GM23338 (cell line): ENCODE results near the gene HAL. TPM values are rescaled to one million over a fixed set of nuclear protein-coding genes. Genes with fewer than 3 reads are reported as not detected.

Source experiments
- ATAC-seq: fragments of 200-7000 bp; cut with Tn5 transposase; 3 replicates; pipeline ENCODE4 v1.9.1; 2020
- DNase-seq: peaks from one replicate; pipeline ENCODE4 v3.0.0-alpha.2; 2015; ENCODE audit warnings: low spot score
- H2AFZ ChIP-seq: fragments of 200-600 bp; sonication (generic); 2 replicates; pipeline ENCODE4 v1.8.0; 2016; ENCODE audit warnings: antibody characterized with exemption, mild to moderate bottlenecking, moderate library complexity
- H3F3A ChIP-seq: fragments of 200-600 bp; sonication (generic); replicated peaks from 2 replicates; pipeline ENCODE4 v1.8.0; 2017; ENCODE audit warnings: antibody characterized with exemption, mixed run types, low read depth
- H3K27ac ChIP-seq: fragments of 200-600 bp; sonication (generic); 2 replicates; pipeline ENCODE4 v1.6.1; 2016; ENCODE audit warnings: low read depth
- H3K27me3 ChIP-seq: fragments of 200-600 bp; sonication (generic); 2 replicates; pipeline ENCODE4 v1.8.0; 2016; ENCODE audit warnings: mild to moderate bottlenecking, mixed run types, moderate library complexity; ENCODE audit not compliant: insufficient read depth
- H3K36me3 ChIP-seq: fragments of 200-600 bp; sonication (generic); 2 replicates; pipeline ENCODE4 v1.8.0; 2016; ENCODE audit warnings: mild to moderate bottlenecking; ENCODE audit not compliant: insufficient read depth
- H3K4me1 ChIP-seq: fragments of 200-600 bp; sonication (generic); 2 replicates; pipeline ENCODE4 v1.8.0; 2016; ENCODE audit warnings: mild to moderate bottlenecking, moderate library complexity; ENCODE audit not compliant: insufficient read depth
- H3K4me2 ChIP-seq: fragments of 200-600 bp; sonication (generic); 2 replicates; pipeline ENCODE4 v1.7.1; 2017; ENCODE audit warnings: mixed run types
- H3K4me3 ChIP-seq: fragments of 200-600 bp; sonication (generic); 2 replicates; pipeline ENCODE4 v1.6.1; 2016; ENCODE audit warnings: mixed run types
- H3K79me2 ChIP-seq: fragments of 200-600 bp; sonication (generic); replicated peaks from 2 replicates; pipeline ENCODE4 v1.8.0; 2017; ENCODE audit warnings: mild to moderate bottlenecking; ENCODE audit not compliant: insufficient read depth
- H3K9me2 ChIP-seq: fragments of 200-600 bp; sonication (generic); 2 replicates; pipeline ENCODE4 v1.8.0; 2017; ENCODE audit not compliant: insufficient read depth
- H4K20me1 ChIP-seq: fragments of 200-600 bp; sonication (generic); replicated peaks from 2 replicates; pipeline ENCODE4 v1.8.0; 2017; ENCODE audit warnings: mild to moderate bottlenecking; ENCODE audit not compliant: insufficient read depth
- H3K27ac Mint-ChIP-seq: 2 replicates; pipeline ENCODE4 v1.8.0; 2020; ENCODE audit warnings: inconsistent platforms, mild to moderate bottlenecking, moderate library complexity, mixed read lengths
- H3K27me3 Mint-ChIP-seq: 3 replicates; pipeline ENCODE4 v1.8.0; 2022; ENCODE audit warnings: low read depth, mild to moderate bottlenecking, moderate library complexity, mixed read lengths, inconsistent platforms; ENCODE audit not compliant: insufficient read depth, poor library complexity
- H3K36me3 Mint-ChIP-seq: 3 replicates; pipeline ENCODE4 v1.8.0; 2021; ENCODE audit warnings: low read depth, mild to moderate bottlenecking, inconsistent platforms, moderate library complexity, mixed read lengths
- H3K4me1 Mint-ChIP-seq: 3 replicates; pipeline ENCODE4 v1.8.0; 2020; ENCODE audit warnings: mild to moderate bottlenecking, inconsistent platforms, mixed read lengths
- H3K4me3 Mint-ChIP-seq: 3 replicates; pipeline ENCODE4 v1.8.0; 2021; ENCODE audit warnings: moderate library complexity, mild to moderate bottlenecking, inconsistent platforms, mixed read lengths
- H3K9me3 Mint-ChIP-seq: 3 replicates; pipeline ENCODE4 v1.8.0; 2020; ENCODE audit warnings: moderate library complexity, mild to moderate bottlenecking, inconsistent platforms, mixed read lengths
- CREB1 ChIP-seq: fragments of 250-450 bp; sonication (Bioruptor Pico); IDR thresholded peaks from 2 replicates; pipeline ENCODE4 v1.5.0; 2020; ENCODE audit warnings: low read depth, mild to moderate bottlenecking, moderate library complexity
- EZH2 ChIP-seq: fragments of 200-600 bp; sonication (generic); IDR thresholded peaks from one replicate; pipeline ENCODE4 v1.8.0; 2017; ENCODE audit warnings: antibody characterized with exemption, mild to moderate bottlenecking, low read depth; ENCODE audit not compliant: unreplicated experiment
- EZH2phosphoT487 ChIP-seq: fragments of 200-600 bp; sonication (generic); IDR thresholded peaks from one replicate; pipeline ENCODE4 v1.8.1; 2018; ENCODE audit warnings: antibody characterized with exemption; ENCODE audit not compliant: unreplicated experiment
- NANOG ChIP-seq: IDR thresholded peaks from 2 replicates; pipeline ENCODE4 v1.6.1; 2016; ENCODE audit warnings: antibody characterized with exemption, borderline replicate concordance
- STAT1 ChIP-seq: IDR thresholded peaks from one replicate; pipeline ENCODE4 v1.6.1; 2016; ENCODE audit warnings: antibody characterized with exemption; ENCODE audit not compliant: unreplicated experiment
- ZNF114 ChIP-seq: fragments of 250-450 bp; sonication (Bioruptor Pico); IDR thresholded peaks from 2 replicates; pipeline ENCODE4 v1.5.0; 2020; ENCODE audit warnings: mild to moderate bottlenecking, moderate library complexity
- ZNF331 ChIP-seq: fragments of 250-450 bp; sonication (Bioruptor Pico); IDR thresholded peaks from 2 replicates; pipeline ENCODE4 v1.5.0; 2020; ENCODE audit warnings: low read depth, mild to moderate bottlenecking, moderate library complexity
- polyA plus RNA-seq: library from polyadenylated mRNA; unstranded; fragments of >200 nt; fragmentation: Nextera tagmentation; extraction: Ambion mirVana; gene quantifications from 2 replicates; pipeline ENCODE4 v1.2.1, GENCODE V29; 2016
- total RNA-seq: library from RNA; depleted of rRNA; stranded (reverse); fragments of >200 nt; shearing (Covaris generic); gene quantifications from 2 replicates; pipeline ENCODE4 v1.2.3, GENCODE V29; 2014
- TF ChIP-seq, protein P1 (sequence below): IDR thresholded peaks from one replicate; pipeline ENCODE4 v1.6.1; 2018; ENCODE audit warnings: antibody characterized with exemption; ENCODE audit not compliant: unreplicated experiment
- TF ChIP-seq, protein P2 (sequence below): IDR thresholded peaks from 2 replicates; pipeline ENCODE4 v1.6.1; 2016; ENCODE audit warnings: antibody characterized with exemption
- TF ChIP-seq, protein P3 (sequence below), 2 experiments: fragments of 200-600 bp in 1 of 2; sonication (generic) in 1 of 2; conservative IDR thresholded peaks; 2 replicates each; pipeline versions ENCODE4 v1.5.1 to v1.6.1; 2016 to 2017; ENCODE audit warnings: antibody characterized with exemption in 2 of 2, low read depth in 2 of 2, mild to moderate bottlenecking in 2 of 2, moderate library complexity in 1 of 2

The HAL gene
- total and polyA plus RNA-seq, 2 experiments from 2014 or later, result 0.17 to 0.24 TPM

DNA sequence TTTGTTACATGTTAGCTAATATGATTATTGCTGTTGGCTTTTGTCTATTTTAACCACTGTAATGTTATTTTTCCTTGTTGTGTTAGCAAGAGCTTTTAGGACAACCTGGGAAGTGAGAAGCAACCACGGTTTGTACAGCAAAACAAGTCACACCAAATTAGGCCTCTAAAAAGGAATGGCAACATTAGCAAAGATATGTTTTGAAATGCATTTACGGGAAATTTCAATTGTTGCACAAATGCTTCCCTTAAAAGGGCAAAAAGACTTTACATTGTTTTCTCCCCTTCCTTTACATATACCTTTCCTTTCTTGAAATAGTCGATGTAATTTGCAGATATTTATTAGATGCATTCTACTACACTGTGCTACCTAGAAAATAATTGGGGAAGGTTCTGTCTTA lies 43.4 kb upstream of the HAL start (continued):
- TF ChIP-seq, protein P1, sequence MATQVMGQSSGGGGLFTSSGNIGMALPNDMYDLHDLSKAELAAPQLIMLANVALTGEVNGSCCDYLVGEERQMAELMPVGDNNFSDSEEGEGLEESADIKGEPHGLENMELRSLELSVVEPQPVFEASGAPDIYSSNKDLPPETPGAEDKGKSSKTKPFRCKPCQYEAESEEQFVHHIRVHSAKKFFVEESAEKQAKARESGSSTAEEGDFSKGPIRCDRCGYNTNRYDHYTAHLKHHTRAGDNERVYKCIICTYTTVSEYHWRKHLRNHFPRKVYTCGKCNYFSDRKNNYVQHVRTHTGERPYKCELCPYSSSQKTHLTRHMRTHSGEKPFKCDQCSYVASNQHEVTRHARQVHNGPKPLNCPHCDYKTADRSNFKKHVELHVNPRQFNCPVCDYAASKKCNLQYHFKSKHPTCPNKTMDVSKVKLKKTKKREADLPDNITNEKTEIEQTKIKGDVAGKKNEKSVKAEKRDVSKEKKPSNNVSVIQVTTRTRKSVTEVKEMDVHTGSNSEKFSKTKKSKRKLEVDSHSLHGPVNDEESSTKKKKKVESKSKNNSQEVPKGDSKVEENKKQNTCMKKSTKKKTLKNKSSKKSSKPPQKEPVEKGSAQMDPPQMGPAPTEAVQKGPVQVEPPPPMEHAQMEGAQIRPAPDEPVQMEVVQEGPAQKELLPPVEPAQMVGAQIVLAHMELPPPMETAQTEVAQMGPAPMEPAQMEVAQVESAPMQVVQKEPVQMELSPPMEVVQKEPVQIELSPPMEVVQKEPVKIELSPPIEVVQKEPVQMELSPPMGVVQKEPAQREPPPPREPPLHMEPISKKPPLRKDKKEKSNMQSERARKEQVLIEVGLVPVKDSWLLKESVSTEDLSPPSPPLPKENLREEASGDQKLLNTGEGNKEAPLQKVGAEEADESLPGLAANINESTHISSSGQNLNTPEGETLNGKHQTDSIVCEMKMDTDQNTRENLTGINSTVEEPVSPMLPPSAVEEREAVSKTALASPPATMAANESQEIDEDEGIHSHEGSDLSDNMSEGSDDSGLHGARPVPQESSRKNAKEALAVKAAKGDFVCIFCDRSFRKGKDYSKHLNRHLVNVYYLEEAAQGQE, result no peak
- TF ChIP-seq EZH2phosphoT487, result no peak
- no peak for TF ChIP-seq CREB1 (CRISPR knock-in tag)
- no peak for TF ChIP-seq EZH2
- no peak for TF ChIP-seq STAT1
- no peak for TF ChIP-seq ZNF114 (CRISPR knock-in tag)
- TF ChIP-seq ZNF331 (CRISPR knock-in tag), result no peak
- no peak for TF ChIP-seq NANOG
- TF ChIP-seq, protein P2, sequence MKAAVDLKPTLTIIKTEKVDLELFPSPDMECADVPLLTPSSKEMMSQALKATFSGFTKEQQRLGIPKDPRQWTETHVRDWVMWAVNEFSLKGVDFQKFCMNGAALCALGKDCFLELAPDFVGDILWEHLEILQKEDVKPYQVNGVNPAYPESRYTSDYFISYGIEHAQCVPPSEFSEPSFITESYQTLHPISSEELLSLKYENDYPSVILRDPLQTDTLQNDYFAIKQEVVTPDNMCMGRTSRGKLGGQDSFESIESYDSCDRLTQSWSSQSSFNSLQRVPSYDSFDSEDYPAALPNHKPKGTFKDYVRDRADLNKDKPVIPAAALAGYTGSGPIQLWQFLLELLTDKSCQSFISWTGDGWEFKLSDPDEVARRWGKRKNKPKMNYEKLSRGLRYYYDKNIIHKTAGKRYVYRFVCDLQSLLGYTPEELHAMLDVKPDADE, result no peak

DNA sequence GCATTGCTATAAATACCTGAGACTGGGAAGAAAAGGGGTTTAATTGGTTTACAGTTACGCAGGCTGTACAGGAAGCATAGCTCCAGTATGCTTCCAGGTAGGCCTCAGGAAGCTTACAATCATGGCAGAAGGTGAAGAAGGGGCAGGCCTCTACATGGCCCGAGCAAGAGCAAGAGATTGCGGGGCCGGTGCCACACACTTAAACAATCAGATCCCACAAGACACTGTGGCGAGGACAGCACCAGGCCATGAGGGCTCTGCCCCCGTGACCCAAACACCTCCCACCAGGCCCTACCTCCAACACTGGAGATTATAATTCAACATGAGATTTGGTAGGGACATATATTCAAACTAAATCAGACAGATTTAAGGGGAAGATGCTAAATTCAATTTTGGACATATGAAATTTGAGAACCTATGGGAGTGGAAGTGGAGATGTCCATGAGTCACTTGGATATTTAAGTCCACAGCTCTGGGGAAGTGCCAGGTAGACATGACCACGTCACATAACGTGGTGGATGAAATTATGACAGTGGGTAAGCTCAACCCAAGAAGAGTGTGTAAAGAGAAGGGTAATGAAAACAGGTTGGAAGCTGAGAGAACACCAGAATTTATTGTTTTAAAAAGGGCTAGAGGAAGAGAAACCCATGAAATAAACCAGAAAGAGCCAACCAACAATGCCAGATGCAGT lies 40.8 kb upstream of the HAL start:
- Histone ChIP-seq H3K4me3 (no peak overlapping the region), H3K79me2 (peaks cover 29% of the 10 kb centered on the region), H2AFZ (no peak overlapping the region), H3K27ac (no peak overlapping the region), H3F3A (no peaks in the 10 kb centered on the region), H3K27me3 (no peaks in the 10 kb centered on the region), H3K9me2 (no peaks in the 10 kb centered on the region), H3K4me1 (peaks cover 10% of the 10 kb centered on the region), H3K4me2 (no peak overlapping the region), H3K36me3 (no peaks in the 10 kb centered on the region), H4K20me1 (no peaks in the 10 kb centered on the region)
- Mint-ChIP-seq H3K9me3 (no peaks in the 10 kb centered on the region), H3K4me3 (no peak overlapping the region), H3K4me1 (peaks cover 2% of the 10 kb centered on the region; the same call in 1 of the 3 replicates), H3K36me3 (no peaks in the 10 kb centered on the region), H3K27ac (no peak overlapping the region), H3K27me3 (no peaks in the 10 kb centered on the region)
- ATAC-seq (no peak), DNase-seq (no peak)
- no peak for TF ChIP-seq EZH2
- no peak for TF ChIP-seq CREB1 (CRISPR knock-in tag)
- TF ChIP-seq ZNF114 (CRISPR knock-in tag), result no peak
- no peak for TF ChIP-seq EZH2phosphoT487
- TF ChIP-seq, protein P1, result no peak
- TF ChIP-seq, protein P3, sequence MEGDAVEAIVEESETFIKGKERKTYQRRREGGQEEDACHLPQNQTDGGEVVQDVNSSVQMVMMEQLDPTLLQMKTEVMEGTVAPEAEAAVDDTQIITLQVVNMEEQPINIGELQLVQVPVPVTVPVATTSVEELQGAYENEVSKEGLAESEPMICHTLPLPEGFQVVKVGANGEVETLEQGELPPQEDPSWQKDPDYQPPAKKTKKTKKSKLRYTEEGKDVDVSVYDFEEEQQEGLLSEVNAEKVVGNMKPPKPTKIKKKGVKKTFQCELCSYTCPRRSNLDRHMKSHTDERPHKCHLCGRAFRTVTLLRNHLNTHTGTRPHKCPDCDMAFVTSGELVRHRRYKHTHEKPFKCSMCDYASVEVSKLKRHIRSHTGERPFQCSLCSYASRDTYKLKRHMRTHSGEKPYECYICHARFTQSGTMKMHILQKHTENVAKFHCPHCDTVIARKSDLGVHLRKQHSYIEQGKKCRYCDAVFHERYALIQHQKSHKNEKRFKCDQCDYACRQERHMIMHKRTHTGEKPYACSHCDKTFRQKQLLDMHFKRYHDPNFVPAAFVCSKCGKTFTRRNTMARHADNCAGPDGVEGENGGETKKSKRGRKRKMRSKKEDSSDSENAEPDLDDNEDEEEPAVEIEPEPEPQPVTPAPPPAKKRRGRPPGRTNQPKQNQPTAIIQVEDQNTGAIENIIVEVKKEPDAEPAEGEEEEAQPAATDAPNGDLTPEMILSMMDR (conservative IDR thresholded peaks at IDR 0.05; ENCODE audit: low read depth in 2 of 2), result no peak
- no peak for TF ChIP-seq NANOG
- no peak for TF ChIP-seq ZNF331 (CRISPR knock-in tag)
- TF ChIP-seq, protein P2, result no peak
